ENCODE measurements around the gene FAM131A. TPM values are rescaled to one million over a fixed set of nuclear protein-coding genes. Genes with fewer than 3 reads are reported as not detected.

Gene FAM131A
- total RNA-seq, 1 experiment from 2014 or later, result 15.1 TPM

GRCh38 chr3:184314363-184314699 is 23.1 kb upstream of the FAM131A start, which contains the start of gene EIF4G1:
EIF4G1 (plus strand) TSS chr3:184314606; CDS start chr3:184315797, 1,191 bp downstream.
- peak; percentile 95 for DNase-seq (ENCODE audit: low spot score)
- Histone ChIP-seq H3K9me3 (ENCODE audit: low read depth, low read length, poor library complexity, severe bottlenecking) (no peaks in the 10 kb centered on the region), H3K27ac (ENCODE audit: low read depth, low read length, poor library complexity, severe bottlenecking) (peak within 1 kb of the TSS; percentile 92), H3K36me3 (ENCODE audit: insufficient read depth, low read length, poor library complexity, severe bottlenecking) (peaks cover 26% of the 10 kb centered on the region), H3K27me3 (replicated peaks; ENCODE audit: insufficient read depth, low read depth, low read length, poor library complexity) (no peaks in the 10 kb centered on the region), H3K4me3 (ENCODE audit: low read depth, low read length, poor library complexity, severe bottlenecking) (peak within 1 kb of the TSS; percentile 93), H3K4me1 (ENCODE audit: insufficient read depth, low read length, poor library complexity, severe bottlenecking) (peaks cover 25% of the 10 kb centered on the region)
- no TSS peak for BruUV-seq (replicated peaks)
- POLR2A ChIA-PET (ENCODE audit: low non-redundant PET), result no interaction called here
- intact Hi-C loops (cut with micrococcal nuclease; ENCODE audit: unreplicated experiment), result loop anchor here (1.0 kb wide), 1 partner anchor 14 kb away; no protein-coding TSS in a partner anchor
- CTCF ChIA-PET, result no interaction called here
- no peak for TF ChIP-seq CTCF (conservative IDR thresholded peaks at IDR 0.05; ENCODE audit: low read depth, low read length)
- TF ChIP-seq EZH2 (IDR thresholded peaks at IDR 0.05; ENCODE audit: borderline replicate concordance, low read depth, low read length, poor library complexity, severe bottlenecking), result no peak

GRCh38 chr3:184314700-184315542 is 22.5 kb upstream of the FAM131A start:
- ChIA-PET POLR2A (ENCODE audit: low non-redundant PET) (no interaction called here), CTCF (no interaction called here)
- peak; percentile 65 for DNase-seq (ENCODE audit: low spot score)
- Histone ChIP-seq H3K4me3 (ENCODE audit: low read depth, low read length, poor library complexity, severe bottlenecking) (peak overlapping the region; percentile 93), H3K36me3 (ENCODE audit: insufficient read depth, low read length, poor library complexity, severe bottlenecking) (peaks cover 24% of the 10 kb centered on the region), H3K4me1 (ENCODE audit: insufficient read depth, low read length, poor library complexity, severe bottlenecking) (peaks cover 30% of the 10 kb centered on the region), H3K27ac (ENCODE audit: low read depth, low read length, poor library complexity, severe bottlenecking) (peak overlapping the region; percentile 92), H3K27me3 (replicated peaks; ENCODE audit: insufficient read depth, low read depth, low read length, poor library complexity) (no peaks in the 10 kb centered on the region), H3K9me3 (ENCODE audit: low read depth, low read length, poor library complexity, severe bottlenecking) (no peaks in the 10 kb centered on the region)
- TF ChIP-seq EZH2 (IDR thresholded peaks at IDR 0.05; ENCODE audit: borderline replicate concordance, low read depth, low read length, poor library complexity, severe bottlenecking) (no peak), CTCF (conservative IDR thresholded peaks at IDR 0.05; ENCODE audit: low read depth, low read length) (no peak)
- BruUV-seq (replicated peaks), result no TSS peak
- intact Hi-C loops (cut with micrococcal nuclease; ENCODE audit: unreplicated experiment), result loop anchor here (1.0 kb wide), 1 partner anchor 15 kb away; no protein-coding TSS in a partner anchor

DNA sequence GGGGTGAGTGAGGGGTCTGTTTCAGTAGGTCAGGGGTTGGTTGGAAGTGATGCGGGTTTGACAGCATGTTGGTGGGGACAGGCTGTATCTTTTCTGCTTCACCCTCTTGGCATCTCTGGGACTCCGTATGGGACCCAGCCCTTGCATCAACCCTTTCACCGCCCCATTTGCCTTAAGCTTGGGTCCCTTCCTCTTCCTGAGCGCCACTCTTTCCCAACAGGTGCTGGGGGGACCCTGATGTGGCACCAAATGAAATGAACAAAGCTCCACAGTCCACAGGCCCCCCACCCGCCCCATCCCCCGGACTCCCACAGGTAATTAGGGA is 21.9 kb upstream of the FAM131A start:
- Histone ChIP-seq H3K36me3 (ENCODE audit: insufficient read depth, low read length, poor library complexity, severe bottlenecking) (peaks cover 26% of the 10 kb centered on the region), H3K4me1 (ENCODE audit: insufficient read depth, low read length, poor library complexity, severe bottlenecking) (peaks cover 34% of the 10 kb centered on the region), H3K27ac (ENCODE audit: low read depth, low read length, poor library complexity, severe bottlenecking) (peak overlapping the region; percentile 92), H3K27me3 (replicated peaks; ENCODE audit: insufficient read depth, low read depth, low read length, poor library complexity) (no peaks in the 10 kb centered on the region), H3K4me3 (ENCODE audit: low read depth, low read length, poor library complexity, severe bottlenecking) (peak overlapping the region; percentile 93), H3K9me3 (ENCODE audit: low read depth, low read length, poor library complexity, severe bottlenecking) (no peaks in the 10 kb centered on the region)
- TF ChIP-seq CTCF (conservative IDR thresholded peaks at IDR 0.05; ENCODE audit: low read depth, low read length) (no peak), EZH2 (IDR thresholded peaks at IDR 0.05; ENCODE audit: borderline replicate concordance, low read depth, low read length, poor library complexity, severe bottlenecking) (no peak)
- POLR2A ChIA-PET (ENCODE audit: low non-redundant PET), result no interaction called here
- no TSS peak for BruUV-seq (replicated peaks)
- intact Hi-C loops (cut with micrococcal nuclease; ENCODE audit: unreplicated experiment), result no loop called here
- CTCF ChIA-PET, result no interaction called here
- DNase-seq (ENCODE audit: low spot score), result no peak
